Progenitor cell of endocrine pancreas (in vitro differentiated cells): ENCODE results near the gene SLC47A2. TPM values are rescaled to one million over a fixed set of nuclear protein-coding genes. Genes with fewer than 3 reads are reported as not detected.

ENCODE experiments used
- DNase-seq: peaks from one replicate; pipeline ENCODE4 v3.0.0; 2021; ENCODE audit warnings: low spot score; ENCODE audit not compliant: unreplicated experiment
- H3K27ac Mint-ChIP-seq: 2 replicates; pipeline ENCODE4 v1.8.0; 2021; ENCODE audit warnings: mild to moderate bottlenecking, moderate library complexity, mixed read lengths
- H3K27me3 Mint-ChIP-seq: 2 replicates; pipeline ENCODE4 v1.8.0; 2021; ENCODE audit warnings: mixed read lengths
- H3K36me3 Mint-ChIP-seq: 2 replicates; pipeline ENCODE4 v1.8.0; 2022; ENCODE audit warnings: mixed read lengths; ENCODE audit not compliant: insufficient read depth
- H3K4me1 Mint-ChIP-seq: 2 replicates; pipeline ENCODE4 v1.8.0; 2021; ENCODE audit warnings: low read depth, mixed read lengths
- H3K4me3 Mint-ChIP-seq: 2 replicates; pipeline ENCODE4 v1.8.0; 2021; ENCODE audit warnings: low read depth, mild to moderate bottlenecking, moderate library complexity, mixed read lengths
- H3K9me3 Mint-ChIP-seq: 2 replicates; pipeline ENCODE4 v1.8.0; 2021; ENCODE audit warnings: low read depth, mixed read lengths
- total RNA-seq: library from RNA; stranded (reverse); gene quantifications from 2 replicates; pipeline ENCODE4 v1.2.1, GENCODE V29; 2021
- TF ChIP-seq, protein P1 (sequence below): fragments of 200-600 bp; sonication (generic); IDR thresholded peaks from one replicate; pipeline ENCODE4 v1.5.0; 2021; ENCODE audit warnings: antibody characterized with exemption, mild to moderate bottlenecking; ENCODE audit not compliant: unreplicated experiment

SLC47A2 gene
- total RNA-seq, 1 donor from 2014 or later = not detected

DNA sequence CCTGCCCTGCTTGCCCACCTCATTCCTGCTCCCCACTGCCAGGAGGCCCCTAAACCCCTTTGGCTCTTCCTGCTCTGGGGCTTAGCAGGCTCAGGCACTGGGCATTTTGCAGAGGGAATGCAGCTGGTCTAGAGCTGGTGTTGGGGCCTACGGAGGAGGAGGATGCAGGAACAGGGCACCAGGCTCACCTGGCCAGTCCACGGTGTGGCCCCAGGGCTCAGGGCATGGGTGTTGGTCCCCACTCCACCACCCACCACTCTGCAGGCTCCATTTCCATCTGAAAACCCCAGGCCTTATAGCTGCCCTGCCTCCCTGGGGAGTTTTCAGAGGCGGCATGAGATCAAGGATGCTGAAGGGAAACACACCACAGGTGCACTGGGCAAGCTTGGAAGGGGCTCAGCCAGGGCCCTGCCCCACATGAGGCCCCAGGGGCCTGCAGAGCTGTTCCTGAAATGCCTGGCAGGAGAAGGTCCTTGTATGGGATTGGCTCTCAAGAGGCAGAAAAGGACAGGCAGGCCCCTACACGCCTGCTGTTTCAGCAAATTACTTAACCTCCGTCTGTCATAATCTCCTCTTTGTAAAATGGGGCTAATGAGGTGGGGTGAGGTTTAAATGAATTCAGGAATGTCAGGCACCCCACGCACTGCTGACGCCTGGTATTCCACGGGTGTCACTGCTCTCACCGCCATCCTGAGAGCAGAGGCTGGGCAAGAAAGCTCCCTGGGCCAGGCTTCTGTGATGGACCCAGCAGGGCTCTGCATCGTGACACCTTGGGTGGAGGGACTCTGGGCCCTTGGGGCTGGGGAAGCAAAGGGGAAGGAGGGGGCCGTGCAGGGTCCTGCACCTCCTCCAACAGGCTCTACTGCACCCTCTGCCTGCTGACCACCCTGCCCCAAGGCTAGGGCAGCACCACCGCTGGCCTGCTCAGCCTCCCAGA is 9.3 kb downstream of the SLC47A2 start:
- DNase-seq = no peak
- peaks cover 13% of the 10 kb centered on the region for H3K4me1 Mint-ChIP-seq
- H3K27ac Mint-ChIP-seq = no peak overlapping the region
- no peak overlapping the region for H3K4me3 Mint-ChIP-seq
- H3K9me3 Mint-ChIP-seq = no peaks in the 10 kb centered on the region
- H3K27me3 Mint-ChIP-seq = no peaks in the 10 kb centered on the region
- TF ChIP-seq, protein P1, sequence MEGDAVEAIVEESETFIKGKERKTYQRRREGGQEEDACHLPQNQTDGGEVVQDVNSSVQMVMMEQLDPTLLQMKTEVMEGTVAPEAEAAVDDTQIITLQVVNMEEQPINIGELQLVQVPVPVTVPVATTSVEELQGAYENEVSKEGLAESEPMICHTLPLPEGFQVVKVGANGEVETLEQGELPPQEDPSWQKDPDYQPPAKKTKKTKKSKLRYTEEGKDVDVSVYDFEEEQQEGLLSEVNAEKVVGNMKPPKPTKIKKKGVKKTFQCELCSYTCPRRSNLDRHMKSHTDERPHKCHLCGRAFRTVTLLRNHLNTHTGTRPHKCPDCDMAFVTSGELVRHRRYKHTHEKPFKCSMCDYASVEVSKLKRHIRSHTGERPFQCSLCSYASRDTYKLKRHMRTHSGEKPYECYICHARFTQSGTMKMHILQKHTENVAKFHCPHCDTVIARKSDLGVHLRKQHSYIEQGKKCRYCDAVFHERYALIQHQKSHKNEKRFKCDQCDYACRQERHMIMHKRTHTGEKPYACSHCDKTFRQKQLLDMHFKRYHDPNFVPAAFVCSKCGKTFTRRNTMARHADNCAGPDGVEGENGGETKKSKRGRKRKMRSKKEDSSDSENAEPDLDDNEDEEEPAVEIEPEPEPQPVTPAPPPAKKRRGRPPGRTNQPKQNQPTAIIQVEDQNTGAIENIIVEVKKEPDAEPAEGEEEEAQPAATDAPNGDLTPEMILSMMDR = no peak
- no peaks in the 10 kb centered on the region for H3K36me3 Mint-ChIP-seq

DNA sequence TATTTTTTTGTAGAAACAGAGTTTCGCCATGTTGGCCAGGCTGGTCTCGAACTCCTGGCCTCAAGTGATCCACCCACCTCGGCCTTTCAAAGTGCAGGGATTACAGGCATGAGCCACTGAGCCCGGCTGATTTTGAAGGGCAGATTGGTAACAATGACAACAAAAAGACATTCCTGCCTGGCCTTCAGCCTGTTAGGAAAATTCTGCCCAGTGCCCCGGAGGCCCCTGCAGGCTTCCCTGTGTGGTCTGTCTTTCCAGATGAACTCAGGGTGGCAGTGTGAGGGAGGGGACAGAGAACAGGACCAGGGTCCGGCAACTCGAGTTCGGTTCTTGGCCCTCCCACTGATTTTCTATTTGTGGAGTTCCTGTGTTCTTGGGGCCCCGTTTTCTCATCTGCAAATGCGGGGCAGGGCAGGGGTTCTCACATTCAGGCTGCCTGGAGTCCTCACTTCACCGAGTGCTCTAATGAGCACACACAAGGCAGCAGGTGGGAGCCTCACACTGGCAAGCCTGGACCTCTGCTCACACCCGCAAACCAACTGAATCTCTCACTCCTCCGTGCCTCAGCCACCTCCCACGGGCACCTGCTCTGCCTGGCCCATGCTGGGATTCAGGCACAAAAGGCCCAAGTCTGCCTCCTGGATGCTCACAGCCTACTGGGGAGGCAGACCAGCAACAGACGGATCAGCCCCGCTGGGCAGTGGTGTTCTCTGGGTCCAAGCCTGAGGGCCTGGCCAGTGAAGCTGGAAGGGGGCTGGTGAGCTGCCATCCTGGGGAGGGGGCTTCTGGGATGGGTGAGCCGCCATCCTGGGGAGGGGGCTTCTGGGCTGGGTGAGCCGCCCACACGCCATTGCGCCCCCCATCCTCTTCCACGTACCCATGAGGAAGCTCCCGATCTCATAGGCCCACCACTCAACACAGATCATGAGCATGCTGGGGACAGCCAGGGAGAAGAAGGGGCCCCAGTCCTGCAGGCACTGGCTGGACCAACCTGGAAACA is 10.3 kb downstream of the SLC47A2 start:
- Mint-ChIP-seq H3K27me3 (no peaks in the 10 kb centered on the region), H3K36me3 (no peaks in the 10 kb centered on the region), H3K9me3 (no peaks in the 10 kb centered on the region), H3K4me1 (peaks cover 13% of the 10 kb centered on the region), H3K4me3 (no peak overlapping the region), H3K27ac (no peak overlapping the region)
- DNase-seq = no peak
- TF ChIP-seq, protein P1 = no peak

DNA sequence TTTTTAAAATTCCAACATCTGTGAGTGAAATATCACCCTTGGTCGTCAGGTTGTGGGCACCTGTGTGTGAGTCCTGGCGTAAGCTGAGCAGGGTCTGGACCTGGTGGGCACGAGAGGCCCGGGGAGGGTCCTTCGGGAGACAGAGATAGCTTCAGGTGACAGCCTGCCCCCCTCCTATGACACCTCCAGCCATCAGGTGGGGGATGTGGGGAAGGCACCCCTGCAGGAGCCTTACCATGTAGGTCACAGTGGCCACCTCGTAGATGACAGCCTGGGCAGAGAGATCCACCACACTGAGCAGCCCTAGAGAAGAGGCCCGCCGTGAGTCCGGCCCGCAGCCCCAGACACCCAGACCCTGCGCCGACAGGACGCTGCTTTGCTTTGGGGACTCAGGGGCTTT is 11.2 kb downstream of the SLC47A2 start:
- no peak overlapping the region for H3K4me3 Mint-ChIP-seq
- H3K4me1 Mint-ChIP-seq = peaks cover 13% of the 10 kb centered on the region
- H3K36me3 Mint-ChIP-seq = no peaks in the 10 kb centered on the region
- TF ChIP-seq, protein P1 = no peak
- H3K27ac Mint-ChIP-seq = no peak overlapping the region
- H3K27me3 Mint-ChIP-seq = no peaks in the 10 kb centered on the region
- no peak for DNase-seq
- H3K9me3 Mint-ChIP-seq = no peaks in the 10 kb centered on the region

DNA sequence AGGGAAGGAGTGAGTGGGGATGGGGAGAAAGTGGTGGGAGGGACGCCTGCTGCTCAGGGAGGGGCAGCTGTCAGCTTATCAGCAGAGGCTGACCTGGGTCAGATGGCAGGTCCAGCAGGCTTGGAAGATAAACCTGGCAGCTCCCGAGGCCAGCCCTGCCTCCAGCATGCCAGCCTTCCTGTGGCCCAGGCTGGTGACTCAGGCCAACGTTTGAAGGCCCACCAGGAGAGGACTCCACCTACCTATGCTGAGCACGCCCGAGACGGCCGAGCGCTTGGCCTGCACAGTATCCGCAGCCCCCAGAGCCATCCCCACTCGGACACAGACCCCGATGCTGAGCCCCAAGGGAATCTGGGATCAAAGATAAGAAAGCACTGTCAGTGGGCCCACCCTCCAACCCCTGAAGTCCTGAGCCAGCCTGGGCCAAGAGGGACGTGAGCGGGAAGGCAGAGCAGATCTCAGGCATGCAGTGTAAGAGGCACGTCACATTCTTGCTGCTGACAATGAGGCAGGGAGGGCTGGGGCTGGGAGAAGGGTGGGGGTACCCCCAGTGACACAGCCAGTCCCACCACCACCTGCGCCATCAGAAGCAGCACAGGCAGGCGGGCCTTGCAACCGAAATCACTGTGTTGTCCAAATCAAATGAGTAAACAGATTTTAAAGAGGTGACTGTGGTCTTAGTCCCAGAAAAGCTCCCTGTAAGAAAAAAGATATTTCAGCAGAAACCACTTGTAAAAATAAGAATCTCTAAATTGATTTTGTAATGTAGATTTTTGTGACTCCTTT is 12.4 kb downstream of the SLC47A2 start:
- Mint-ChIP-seq H3K27ac (peak overlapping the region; percentile 64), H3K27me3 (no peaks in the 10 kb centered on the region), H3K36me3 (no peaks in the 10 kb centered on the region), H3K9me3 (no peaks in the 10 kb centered on the region), H3K4me1 (peaks cover 13% of the 10 kb centered on the region), H3K4me3 (no peak overlapping the region)
- DNase-seq = no peak
- TF ChIP-seq, protein P1 = no peak
